ENCODE results near the gene TBR1. TPM values are rescaled to one million over a fixed set of nuclear protein-coding genes. Genes with fewer than 3 reads are reported as not detected.
A peak's percentile ranks its signal among the peaks of the same experiment; 100 is the strongest.

The TBR1 gene
- total and polyA plus RNA-seq, 7 experiments from 2014 or later: 0.02 TPM; not detected in 6

DNA sequence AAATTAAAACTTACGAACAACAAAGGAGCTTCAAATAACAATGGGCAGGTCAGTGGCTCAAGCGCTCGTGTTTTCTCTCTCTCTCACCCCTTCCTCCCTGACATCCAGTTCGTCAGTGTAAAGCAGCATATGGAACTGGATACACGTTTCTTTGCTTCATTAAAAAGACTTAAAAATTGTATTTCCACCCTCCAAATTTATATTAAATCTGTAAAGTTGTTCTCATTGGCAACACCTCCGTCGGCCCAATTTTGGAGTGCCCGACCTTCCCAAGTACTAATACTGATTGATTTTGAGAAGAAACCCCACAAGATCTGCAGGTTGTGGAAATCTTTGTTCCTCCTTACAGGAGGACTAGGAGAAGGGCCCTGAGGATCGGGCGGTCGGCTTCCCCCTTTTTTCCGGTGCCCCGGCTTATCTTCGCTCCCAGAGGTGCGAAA, 2.2 kb downstream of the TBR1 start:
- Histone ChIP-seq H3K9me3 (ENCODE audit: control insufficient read depth in 2 of 3, low read length in 3 of 3) (no peaks in the 10 kb centered on the region), H3K27ac (ENCODE audit: low read depth, low read length) (no peak overlapping the region), H3K27me3 (ENCODE audit: control insufficient read depth in 2 of 2, insufficient read depth in 2 of 2, low read length in 2 of 2) (peaks cover 14 to 66% of the 10 kb centered on the region in 2 donors), H3K4me3 (ENCODE audit: low read length) (no peak overlapping the region), H3K4me1 (ENCODE audit: control insufficient read depth in 2 of 2, insufficient read depth in 2 of 2, low read length in 2 of 2) (peaks cover 23 to 33% of the 10 kb centered on the region in 2 donors), H3K36me3 (ENCODE audit: control insufficient read depth in 2 of 3, insufficient read depth in 3 of 3, low read length in 3 of 3) (no peaks in the 10 kb centered on the region)
- Mint-ChIP-seq H3K27me3 (peaks cover 85 to 94% (median 90%) of the 10 kb centered on the region in 5 donors), H3K4me3 (peak overlapping the region in 6 of 10 donors; percentile 7 to 89 (median 60)), H3K27ac (peak overlapping the region in 1 of 9 donors; percentile 54), H3K9me3 (peaks cover 0 to 12% (median 0%) of the 10 kb centered on the region in 11 donors), H3K4me1 (peaks cover 34 to 63% (median 56%) of the 10 kb centered on the region in 7 donors), H3K36me3 (peaks cover 0 to 7% (median 0%) of the 10 kb centered on the region in 5 donors)
- ATAC-seq (no peak), DNase-seq (peak in 1 of 9 donors; percentile 20)
- CTCF ChIA-PET: no interaction called here
- intact Hi-C loops (cut with micrococcal nuclease): loop anchor here (5.0 to 10.0 kb wide), 4 partner anchors 111 to 534 kb away; partner anchors contain the start of gene PSMD14 (in 1 of the 2)
- POLR2A ChIA-PET: interaction anchor here (0.7 kb wide), 1 partner anchor 709 kb away, joined by 3 read pairs; no protein-coding TSS in a partner anchor

DNA sequence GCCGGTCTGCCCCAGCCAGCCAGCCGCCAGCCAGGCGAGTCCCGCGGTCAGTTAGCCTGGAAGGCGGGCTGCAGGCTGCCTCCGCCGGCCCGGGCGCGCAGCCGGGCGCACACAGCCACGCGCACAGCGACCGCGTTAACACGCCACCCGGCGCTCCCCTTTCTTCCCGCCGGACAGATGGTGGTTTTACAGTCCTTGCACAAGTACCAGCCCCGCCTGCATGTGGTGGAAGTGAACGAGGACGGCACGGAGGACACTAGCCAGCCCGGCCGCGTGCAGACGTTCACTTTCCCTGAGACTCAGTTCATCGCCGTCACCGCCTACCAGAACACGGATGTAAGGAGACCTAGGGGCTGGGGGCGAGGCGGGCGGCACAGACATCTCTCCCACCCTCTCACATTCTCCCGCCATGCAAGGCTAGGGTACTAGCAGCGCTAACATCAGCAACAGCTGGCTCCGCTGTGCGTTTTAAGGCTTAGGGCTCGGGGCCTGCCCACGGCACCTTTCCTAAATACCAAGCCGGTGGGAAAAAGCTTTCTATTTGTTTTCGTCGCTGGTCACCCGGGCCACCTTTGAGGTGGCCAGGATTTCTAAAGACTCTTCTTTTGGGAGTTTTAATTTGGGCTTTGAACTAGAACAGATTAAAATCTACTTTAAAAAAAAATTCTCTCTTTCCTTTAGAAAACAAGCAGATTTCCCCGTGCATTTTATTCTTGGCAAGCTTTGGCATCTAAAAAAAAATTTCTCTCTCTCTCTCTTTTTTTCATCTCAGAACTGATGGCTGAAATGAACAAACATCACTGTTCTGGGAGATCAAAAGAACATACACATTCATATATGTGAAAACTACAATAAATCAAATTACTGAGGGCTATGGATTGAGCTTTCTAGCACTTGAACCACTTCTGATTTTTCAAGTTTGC, 2.9 kb downstream of the TBR1 start:
- CTCF ChIA-PET: interaction anchor here (0.6 kb wide), 1 partner anchor 1299 kb away, joined by 4 read pairs; no protein-coding TSS in a partner anchor
- H3K4me3 Mint-ChIP-seq: peak overlapping the region in 7 of 10 donors; percentile 22 to 89 (median 62)

DNA sequence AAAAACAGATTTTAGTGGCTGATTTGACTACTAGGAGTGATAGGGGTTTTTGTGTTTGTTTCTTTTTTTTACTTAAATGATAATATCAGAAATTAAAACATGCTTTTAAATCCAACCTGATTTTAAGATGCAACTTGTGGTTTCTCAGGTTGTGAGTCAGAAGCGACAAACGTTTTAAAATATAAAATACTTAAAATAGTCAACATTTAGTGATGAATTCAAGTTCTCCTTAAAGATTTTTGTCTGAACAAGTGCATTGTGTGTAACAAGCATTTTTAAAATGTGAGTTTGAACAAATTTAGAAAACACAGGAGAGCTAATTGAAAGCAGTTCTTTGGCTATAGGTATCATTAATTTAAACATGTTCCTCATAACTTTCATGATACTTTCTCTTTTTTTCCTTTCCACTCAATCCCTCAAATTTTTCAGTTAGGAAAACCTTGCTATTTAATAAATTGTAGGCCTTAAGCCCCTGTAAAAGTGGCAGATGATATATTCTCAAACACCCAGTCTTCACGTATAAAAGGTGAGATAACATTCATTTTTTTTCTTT, 3.6 kb downstream of the TBR1 start:
- no peaks in the 10 kb centered on the region for H3K9me3 ChIP-seq (ENCODE audit: control insufficient read depth in 2 of 3, low read length in 3 of 3)
- Mint-ChIP-seq H3K27me3 (peaks cover 88 to 94% (median 93%) of the 10 kb centered on the region in 5 donors), H3K27ac (peak overlapping the region in 2 of 9 donors; percentile 53 to 58), H3K4me1 (peaks cover 37 to 67% (median 58%) of the 10 kb centered on the region in 7 donors), H3K36me3 (peaks cover 0 to 8% (median 0%) of the 10 kb centered on the region in 5 donors), H3K9me3 (peaks cover 0 to 17% (median 2%) of the 10 kb centered on the region in 11 donors), H3K4me3 (peak overlapping the region in 1 of 10 donors; percentile 84)
- peaks cover 24 to 41% of the 10 kb centered on the region in 2 donors for H3K4me1 ChIP-seq (ENCODE audit: control insufficient read depth in 2 of 2, insufficient read depth in 2 of 2, low read length in 2 of 2)
- H3K27ac ChIP-seq (ENCODE audit: low read depth, low read length): no peak overlapping the region
- intact Hi-C loops (cut with micrococcal nuclease): loop anchor here (5.0 to 10.0 kb wide), 5 partner anchors 112 to 925 kb away; partner anchors contain the start of genes GCA (in 1 of the 2) and PSMD14 (in 1 of the 2)
- H3K4me3 ChIP-seq (ENCODE audit: low read length): no peak overlapping the region
- no peak for DNase-seq
- ChIA-PET POLR2A (no interaction called here), CTCF (interaction anchor here (0.6 kb wide), 1 partner anchor 1298 kb away, joined by 4 read pairs; no protein-coding TSS in a partner anchor)
- no peak for ATAC-seq
- no peaks in the 10 kb centered on the region for H3K36me3 ChIP-seq (ENCODE audit: control insufficient read depth in 2 of 3, insufficient read depth in 3 of 3, low read length in 3 of 3)
- H3K27me3 ChIP-seq (ENCODE audit: control insufficient read depth in 2 of 2, insufficient read depth in 2 of 2, low read length in 2 of 2): peaks cover 10 to 74% of the 10 kb centered on the region in 2 donors

More for the DNA sequence above, 2.9 kb downstream of the TBR1 start:
- H3K36me3 ChIP-seq (ENCODE audit: control insufficient read depth in 2 of 3, insufficient read depth in 3 of 3, low read length in 3 of 3): no peaks in the 10 kb centered on the region
- H3K27ac ChIP-seq (ENCODE audit: low read depth, low read length): no peak overlapping the region
- Mint-ChIP-seq H3K27me3 (peaks cover 81 to 89% (median 87%) of the 10 kb centered on the region in 5 donors), H3K9me3 (peaks cover 0 to 12% (median 0%) of the 10 kb centered on the region in 11 donors), H3K4me1 (peaks cover 31 to 60% (median 53%) of the 10 kb centered on the region in 7 donors), H3K36me3 (peaks cover 0 to 5% (median 0%) of the 10 kb centered on the region in 5 donors), H3K27ac (peak overlapping the region in 2 of 9 donors; percentile 58 to 60)
- ATAC-seq: no peak
- POLR2A ChIA-PET: no interaction called here
- H3K4me3 ChIP-seq (ENCODE audit: low read length): no peak overlapping the region
- intact Hi-C loops (cut with micrococcal nuclease): loop anchor here (5.0 to 10.0 kb wide), 4 partner anchors 112 to 533 kb away; partner anchors contain the start of gene PSMD14 (in 1 of the 2)
- peaks cover 23 to 38% of the 10 kb centered on the region in 2 donors for H3K4me1 ChIP-seq (ENCODE audit: control insufficient read depth in 2 of 2, insufficient read depth in 2 of 2, low read length in 2 of 2)
- no peaks in the 10 kb centered on the region for H3K9me3 ChIP-seq (ENCODE audit: control insufficient read depth in 2 of 3, low read length in 3 of 3)
- H3K27me3 ChIP-seq (ENCODE audit: control insufficient read depth in 2 of 2, insufficient read depth in 2 of 2, low read length in 2 of 2): peaks cover 11 to 70% of the 10 kb centered on the region in 2 donors
- DNase-seq: peak in 1 of 9 donors; percentile 34

DNA sequence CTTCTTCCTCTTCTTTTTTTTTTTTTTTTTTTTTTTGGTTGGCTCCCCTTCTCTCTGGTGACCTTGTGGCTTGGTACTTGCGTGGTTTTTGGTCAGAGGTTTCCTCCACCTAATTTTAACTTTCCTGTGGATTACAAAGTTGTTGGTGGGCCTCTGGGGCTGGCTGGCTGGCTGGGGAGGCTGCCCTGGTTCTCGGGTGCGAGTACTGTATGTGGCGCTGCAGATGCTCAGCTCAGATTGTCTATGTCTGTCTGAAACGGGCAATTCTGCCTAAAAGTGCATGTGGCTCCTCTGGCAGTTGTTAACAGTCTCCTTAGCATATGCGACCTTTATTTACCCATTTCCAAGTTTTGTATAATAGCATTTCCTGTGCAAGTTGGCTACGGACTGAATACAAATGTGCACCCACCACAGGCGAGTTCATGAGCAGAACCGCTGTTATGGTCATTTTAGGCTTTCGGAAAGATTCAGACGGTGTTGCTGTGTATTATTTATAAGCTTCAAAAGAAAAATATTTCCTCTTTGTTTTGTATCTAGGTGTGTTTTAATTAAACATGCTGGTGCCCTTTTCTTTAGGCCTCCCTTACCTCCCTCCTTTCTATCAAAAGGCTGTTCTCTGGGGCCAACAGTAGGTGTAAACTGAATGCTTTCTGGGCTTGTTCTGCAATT, 4.4 kb downstream of the TBR1 start:
- intact Hi-C loops (cut with micrococcal nuclease): loop anchor here in 1 of 2 donors (10.0 kb wide), 1 partner anchor 924 kb away; the partner anchor contains the start of gene GCA

DNA sequence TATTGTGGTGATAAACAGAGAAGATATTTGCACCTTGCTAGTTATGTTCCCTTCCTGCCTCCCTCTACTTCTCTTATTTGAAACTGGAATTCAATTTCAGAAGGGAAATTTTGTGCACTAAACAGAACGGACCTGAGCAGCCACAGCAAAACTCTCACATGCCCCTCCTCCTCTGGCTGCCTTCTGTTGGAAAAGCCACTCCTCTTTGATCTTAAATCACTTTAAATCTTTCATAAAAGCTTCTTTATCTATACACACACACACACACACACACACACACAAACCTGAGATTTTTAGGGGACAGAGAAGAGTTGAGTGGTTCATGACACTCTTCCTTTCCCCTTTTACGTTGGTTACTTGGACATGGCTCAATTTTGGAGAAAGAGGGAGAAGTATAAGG, 5.6 kb downstream of the TBR1 start:
- Histone ChIP-seq H3K27ac (ENCODE audit: low read depth, low read length) (no peak overlapping the region), H3K27me3 (ENCODE audit: control insufficient read depth in 2 of 2, insufficient read depth in 2 of 2, low read length in 2 of 2) (peaks cover 28 to 81% of the 10 kb centered on the region in 2 donors), H3K4me1 (ENCODE audit: control insufficient read depth in 2 of 2, insufficient read depth in 2 of 2, low read length in 2 of 2) (peaks cover 15 to 24% of the 10 kb centered on the region in 2 donors), H3K9me3 (ENCODE audit: control insufficient read depth in 2 of 3, low read length in 3 of 3) (peaks cover 0 to 3% (median 0%) of the 10 kb centered on the region in 3 experiments), H3K4me3 (ENCODE audit: low read length) (no peak overlapping the region), H3K36me3 (ENCODE audit: control insufficient read depth in 2 of 3, insufficient read depth in 3 of 3, low read length in 3 of 3) (no peaks in the 10 kb centered on the region)
- POLR2A ChIA-PET: no interaction called here
- peaks cover 0 to 11% (median 0%) of the 10 kb centered on the region in 5 donors for H3K36me3 Mint-ChIP-seq
- peaks cover 22 to 62% (median 49%) of the 10 kb centered on the region in 7 donors for H3K4me1 Mint-ChIP-seq
- H3K27me3 Mint-ChIP-seq: peaks cover 88 to 94% (median 93%) of the 10 kb centered on the region in 5 donors
- H3K27ac Mint-ChIP-seq: peak overlapping the region in 1 of 9 donors; percentile 1
- ATAC-seq: no peak
- no peak overlapping the region for H3K4me3 Mint-ChIP-seq
- peaks cover 0 to 33% (median 7%) of the 10 kb centered on the region in 11 donors for H3K9me3 Mint-ChIP-seq
- intact Hi-C loops (cut with micrococcal nuclease): loop anchor here in 1 of 2 donors (10.0 kb wide), 1 partner anchor 923 kb away; the partner anchor contains the start of gene GCA
- no peak for DNase-seq
- CTCF ChIA-PET: no interaction called here

More for the DNA sequence above, 4.4 kb downstream of the TBR1 start:
- Histone ChIP-seq H3K4me3 (ENCODE audit: low read length) (no peak overlapping the region), H3K4me1 (ENCODE audit: control insufficient read depth in 2 of 2, insufficient read depth in 2 of 2, low read length in 2 of 2) (peaks cover 21 to 35% of the 10 kb centered on the region in 2 donors), H3K9me3 (ENCODE audit: control insufficient read depth in 2 of 3, low read length in 3 of 3) (no peaks in the 10 kb centered on the region), H3K36me3 (ENCODE audit: control insufficient read depth in 2 of 3, insufficient read depth in 3 of 3, low read length in 3 of 3) (no peaks in the 10 kb centered on the region), H3K27ac (ENCODE audit: low read depth, low read length) (no peak overlapping the region), H3K27me3 (ENCODE audit: control insufficient read depth in 2 of 2, insufficient read depth in 2 of 2, low read length in 2 of 2) (peaks cover 18 to 75% of the 10 kb centered on the region in 2 donors)
- ATAC-seq (no peak), DNase-seq (no peak)
- Mint-ChIP-seq H3K4me3 (no peak overlapping the region), H3K9me3 (peaks cover 0 to 24% (median 4%) of the 10 kb centered on the region in 11 donors), H3K27ac (no peak overlapping the region), H3K36me3 (peaks cover 0 to 10% (median 0%) of the 10 kb centered on the region in 5 donors), H3K27me3 (peaks cover 88 to 94% (median 93%) of the 10 kb centered on the region in 5 donors), H3K4me1 (peaks cover 32 to 64% (median 55%) of the 10 kb centered on the region in 7 donors)
- ChIA-PET CTCF (no interaction called here), POLR2A (interaction anchor here (0.6 kb wide), 1 partner anchor 112 kb away, joined by 3 read pairs; no protein-coding TSS in a partner anchor)

Data from naive thymus-derived CD4-positive, alpha-beta T cell (primary cell).